SK-N-SH treated with all-trans-retinoic acid at 6 μM for 48 hours (cell line): Measurements from ENCODE around the gene CRABP1.

Experiments used
- ARNTL ChIP-seq: fragments of 450-650 bp; formaldehyde crosslinking; IDR thresholded peaks from 2 replicates; pipeline ENCODE4 v1.5.0; 2020; ENCODE audit warnings: low read depth, mild to moderate bottlenecking, moderate library complexity, borderline replicate concordance
- TOX ChIP-seq: fragments of 250-450 bp; sonication (Bioruptor Pico); IDR thresholded peaks from 2 replicates; pipeline ENCODE4 v1.8.0; 2021; ENCODE audit warnings: mild to moderate bottlenecking, moderate library complexity, borderline replicate concordance
- TF ChIP-seq, protein P1 (sequence below): fragments of 250-450 bp; sonication (Bioruptor Pico); IDR thresholded peaks from 2 replicates; pipeline ENCODE4 v1.5.1; 2020; ENCODE audit warnings: low read depth, mild to moderate bottlenecking, moderate library complexity
- TF ChIP-seq, protein P2 (sequence below): fragments of 250-450 bp; sonication (Bioruptor Pico); IDR thresholded peaks from 2 replicates; pipeline ENCODE4 v1.8.0; 2020; ENCODE audit warnings: mild to moderate bottlenecking, moderate library complexity, borderline replicate concordance

DNA sequence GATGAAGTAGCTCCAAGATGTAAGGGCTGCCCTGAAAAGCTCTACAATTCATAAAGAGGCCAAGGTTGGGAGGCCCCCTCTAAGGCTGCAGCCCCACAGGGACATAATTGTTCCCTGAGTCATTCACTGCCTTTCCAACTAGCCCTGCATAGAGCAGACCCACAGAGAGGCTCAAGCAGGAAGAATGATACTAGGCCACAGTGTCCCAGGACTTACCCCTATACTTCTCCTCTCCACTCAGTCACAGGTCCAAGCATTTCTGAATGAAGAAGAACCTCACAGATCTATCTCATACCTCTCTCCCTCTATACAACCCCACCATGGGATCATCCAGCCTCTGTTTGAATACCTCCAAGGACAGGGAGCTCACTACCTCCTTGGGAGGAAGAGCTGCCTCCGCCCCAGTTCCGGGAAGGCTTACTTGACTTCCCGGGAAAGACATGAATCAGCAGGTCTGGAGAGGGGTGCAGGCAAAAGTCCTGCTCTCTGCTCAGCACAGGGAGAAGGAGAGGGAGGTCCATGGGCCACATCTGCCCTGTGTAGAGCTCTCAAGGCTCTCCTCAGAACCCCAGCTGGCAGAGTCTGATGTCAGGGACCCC is 33.9 kb upstream of the CRABP1 start:
- TF ChIP-seq TOX (CRISPR knock-in tag), result no peak
- TF ChIP-seq, protein P1, sequence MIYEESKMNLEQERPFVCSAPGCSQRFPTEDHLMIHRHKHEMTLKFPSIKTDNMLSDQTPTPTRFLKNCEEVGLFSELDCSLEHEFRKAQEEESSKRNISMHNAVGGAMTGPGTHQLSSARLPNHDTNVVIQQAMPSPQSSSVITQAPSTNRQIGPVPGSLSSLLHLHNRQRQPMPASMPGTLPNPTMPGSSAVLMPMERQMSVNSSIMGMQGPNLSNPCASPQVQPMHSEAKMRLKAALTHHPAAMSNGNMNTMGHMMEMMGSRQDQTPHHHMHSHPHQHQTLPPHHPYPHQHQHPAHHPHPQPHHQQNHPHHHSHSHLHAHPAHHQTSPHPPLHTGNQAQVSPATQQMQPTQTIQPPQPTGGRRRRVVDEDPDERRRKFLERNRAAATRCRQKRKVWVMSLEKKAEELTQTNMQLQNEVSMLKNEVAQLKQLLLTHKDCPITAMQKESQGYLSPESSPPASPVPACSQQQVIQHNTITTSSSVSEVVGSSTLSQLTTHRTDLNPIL (CRISPR knock-in tag), result no peak
- TF ChIP-seq, protein P2, sequence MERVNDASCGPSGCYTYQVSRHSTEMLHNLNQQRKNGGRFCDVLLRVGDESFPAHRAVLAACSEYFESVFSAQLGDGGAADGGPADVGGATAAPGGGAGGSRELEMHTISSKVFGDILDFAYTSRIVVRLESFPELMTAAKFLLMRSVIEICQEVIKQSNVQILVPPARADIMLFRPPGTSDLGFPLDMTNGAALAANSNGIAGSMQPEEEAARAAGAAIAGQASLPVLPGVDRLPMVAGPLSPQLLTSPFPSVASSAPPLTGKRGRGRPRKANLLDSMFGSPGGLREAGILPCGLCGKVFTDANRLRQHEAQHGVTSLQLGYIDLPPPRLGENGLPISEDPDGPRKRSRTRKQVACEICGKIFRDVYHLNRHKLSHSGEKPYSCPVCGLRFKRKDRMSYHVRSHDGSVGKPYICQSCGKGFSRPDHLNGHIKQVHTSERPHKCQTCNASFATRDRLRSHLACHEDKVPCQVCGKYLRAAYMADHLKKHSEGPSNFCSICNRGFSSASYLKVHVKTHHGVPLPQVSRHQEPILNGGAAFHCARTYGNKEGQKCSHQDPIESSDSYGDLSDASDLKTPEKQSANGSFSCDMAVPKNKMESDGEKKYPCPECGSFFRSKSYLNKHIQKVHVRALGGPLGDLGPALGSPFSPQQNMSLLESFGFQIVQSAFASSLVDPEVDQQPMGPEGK (CRISPR knock-in tag), result no peak
- TF ChIP-seq ARNTL (CRISPR knock-in tag), result no peak
